NCI-H1092 treated with DMSO at 0.1 percent for 48 hours (cell line): ENCODE results near the gene OAS3.
A peak's percentile ranks its signal among the peaks of the same experiment; 100 is the strongest.
"Not testable (repeated sequence)": the region's sequence is repeated elsewhere in the genome, so short reads cannot be mapped to it uniquely, and the experiment has no call there.

Source experiments
- DNase-seq: peaks from one replicate; lab custom pipeline; 2025; lab: John Stamatoyannopoulos, UW

OAS3 gene

DNA sequence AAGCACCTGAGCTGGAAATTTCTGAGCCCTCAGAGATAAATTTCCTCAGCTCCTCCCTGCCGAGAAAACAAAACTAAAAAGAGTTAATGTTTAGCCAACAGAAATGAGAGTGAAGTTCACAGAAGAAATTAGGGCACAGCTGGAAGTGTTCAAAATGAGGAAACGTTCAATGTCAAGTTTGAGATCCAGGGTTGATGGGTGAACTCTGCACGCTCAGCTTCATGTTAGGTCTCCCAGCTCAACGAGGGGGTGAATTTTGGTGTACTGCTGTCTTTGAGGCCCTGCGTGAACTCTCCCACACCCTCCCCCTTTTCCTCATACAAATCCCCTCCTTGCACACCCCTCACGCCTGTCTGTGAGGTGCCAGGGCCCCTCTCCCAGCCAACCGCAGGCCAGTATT is 13.3 kb upstream of the OAS3 start:
- DNase-seq, result no peak

DNA sequence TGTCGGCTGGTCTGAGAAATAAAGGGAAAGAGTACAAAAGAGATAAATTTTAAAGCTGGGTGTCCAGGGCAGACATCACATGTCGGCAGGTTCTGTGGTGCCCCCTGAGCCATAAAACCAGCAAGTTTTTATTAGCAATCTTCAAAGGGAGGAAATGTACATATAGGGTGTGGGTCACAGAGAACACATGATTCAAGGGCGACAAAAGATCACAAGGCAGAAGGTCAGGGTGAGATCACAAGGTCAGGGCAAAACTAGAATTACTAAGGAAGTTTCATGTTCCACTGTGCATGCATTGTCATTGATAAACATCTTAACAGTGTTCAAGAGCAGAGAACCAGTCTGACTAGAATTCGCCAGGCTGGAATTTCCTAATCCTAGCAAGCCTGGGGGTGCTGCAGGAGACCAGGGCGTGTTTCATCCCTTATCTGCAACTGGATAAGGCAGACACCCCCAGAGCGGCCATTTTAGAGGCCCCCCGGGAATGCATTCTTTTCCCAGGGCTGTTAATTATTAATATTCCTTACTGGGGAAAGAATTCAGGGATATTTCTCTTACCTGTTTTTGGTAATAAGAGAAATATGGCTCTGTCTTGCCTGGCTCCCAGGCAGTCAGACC is 11.7 kb upstream of the OAS3 start:
- not testable (repeated sequence) for DNase-seq

DNA sequence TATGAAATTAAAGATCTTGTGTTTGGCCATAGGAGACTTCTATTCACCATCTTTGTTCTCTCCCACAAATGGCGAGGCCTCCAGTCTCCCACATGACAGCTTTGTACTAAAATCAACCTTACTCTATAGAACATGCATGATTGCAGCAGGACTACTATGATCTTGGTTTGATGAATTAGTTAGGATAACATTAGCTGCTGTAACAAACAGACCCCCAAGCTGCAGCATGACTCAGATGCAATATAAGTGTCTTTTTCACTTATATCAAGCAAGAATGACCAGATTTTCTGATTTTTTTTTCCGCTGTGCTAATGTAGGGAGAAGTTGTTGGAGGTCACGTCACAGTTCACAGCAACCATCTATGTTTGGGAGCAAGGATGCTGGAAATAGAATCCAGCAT is 10.8 kb upstream of the OAS3 start:
- DNase-seq, result no peak

DNA sequence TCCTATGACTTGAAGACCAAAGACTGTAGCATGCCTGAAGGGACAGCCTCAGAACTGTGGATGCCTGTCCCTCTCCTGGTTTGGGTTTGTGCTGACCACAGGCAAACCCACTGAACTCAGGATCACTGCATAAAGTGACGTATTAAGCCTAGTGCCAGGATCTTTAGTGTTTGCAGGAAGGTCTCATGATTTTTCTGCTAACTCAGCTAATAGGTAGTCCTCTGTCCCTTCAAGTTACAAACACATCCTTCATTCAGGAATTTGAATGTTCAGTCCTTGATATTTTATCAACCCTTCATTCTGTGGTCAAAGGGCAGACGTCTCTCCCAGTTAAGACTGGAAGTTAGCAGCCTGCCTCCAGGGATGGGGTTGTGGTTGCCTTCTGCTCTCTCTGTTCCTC is 10.3 kb upstream of the OAS3 start:
- no peak for DNase-seq

DNA sequence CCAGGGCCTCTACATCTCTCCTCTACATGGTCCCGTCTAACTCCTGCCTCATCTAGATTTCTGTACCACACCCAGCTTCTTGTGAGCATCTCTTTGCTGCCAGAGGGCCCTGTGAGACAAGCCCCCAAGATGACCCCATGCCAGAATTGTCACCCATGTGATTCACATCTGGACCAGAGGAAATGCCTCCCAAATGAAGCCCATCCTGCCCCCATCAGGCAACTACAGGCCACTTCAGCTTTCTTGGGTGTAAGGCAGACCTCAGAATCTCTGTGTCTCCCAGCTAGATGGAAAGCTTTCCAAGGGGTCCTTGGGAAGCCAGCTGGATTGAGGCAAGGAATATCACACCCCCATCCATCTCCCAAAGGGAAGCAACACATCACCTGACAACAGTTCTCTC is 9.3 kb upstream of the OAS3 start:
- no peak for DNase-seq

DNA sequence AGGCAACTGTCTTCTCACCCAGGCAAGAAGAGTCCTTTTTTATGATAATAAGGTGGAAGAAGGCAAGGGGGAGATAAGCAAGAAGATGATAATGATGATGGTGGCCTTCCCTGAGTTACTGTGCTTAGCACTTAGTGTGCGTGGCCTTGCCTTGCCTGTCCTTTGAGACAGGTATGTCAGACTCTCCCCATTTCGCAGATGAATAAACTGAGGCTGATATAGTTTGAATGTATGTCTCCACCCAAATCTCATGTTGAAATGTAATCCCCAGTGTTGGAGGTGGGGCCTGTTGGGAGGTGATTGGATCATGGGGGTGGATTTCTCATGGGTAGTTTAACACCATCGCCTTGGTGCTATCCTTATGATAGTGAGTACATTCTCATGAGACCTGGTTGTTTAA is 8.6 kb upstream of the OAS3 start:
- DNase-seq, result no peak

DNA sequence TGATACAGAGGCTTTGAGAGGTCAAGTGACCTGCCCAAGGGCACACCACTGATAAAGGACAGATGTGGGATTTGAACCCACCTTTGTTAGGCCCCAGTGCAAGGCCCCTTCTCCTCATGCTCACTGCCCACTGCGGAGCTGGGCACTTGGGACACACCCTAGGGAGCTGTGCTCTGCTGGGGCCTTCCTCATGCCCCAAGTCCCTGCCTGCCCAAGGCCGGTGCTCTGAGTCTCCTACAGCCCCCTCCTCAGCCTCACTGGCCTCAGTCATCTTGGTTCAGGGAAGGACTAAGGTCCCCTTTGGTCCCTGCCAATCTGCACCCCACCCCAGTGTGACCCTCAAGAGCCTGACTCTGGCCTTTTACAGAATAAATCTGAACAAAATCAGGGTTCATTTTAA is 7.9 kb upstream of the OAS3 start:
- DNase-seq, result no peak

DNA sequence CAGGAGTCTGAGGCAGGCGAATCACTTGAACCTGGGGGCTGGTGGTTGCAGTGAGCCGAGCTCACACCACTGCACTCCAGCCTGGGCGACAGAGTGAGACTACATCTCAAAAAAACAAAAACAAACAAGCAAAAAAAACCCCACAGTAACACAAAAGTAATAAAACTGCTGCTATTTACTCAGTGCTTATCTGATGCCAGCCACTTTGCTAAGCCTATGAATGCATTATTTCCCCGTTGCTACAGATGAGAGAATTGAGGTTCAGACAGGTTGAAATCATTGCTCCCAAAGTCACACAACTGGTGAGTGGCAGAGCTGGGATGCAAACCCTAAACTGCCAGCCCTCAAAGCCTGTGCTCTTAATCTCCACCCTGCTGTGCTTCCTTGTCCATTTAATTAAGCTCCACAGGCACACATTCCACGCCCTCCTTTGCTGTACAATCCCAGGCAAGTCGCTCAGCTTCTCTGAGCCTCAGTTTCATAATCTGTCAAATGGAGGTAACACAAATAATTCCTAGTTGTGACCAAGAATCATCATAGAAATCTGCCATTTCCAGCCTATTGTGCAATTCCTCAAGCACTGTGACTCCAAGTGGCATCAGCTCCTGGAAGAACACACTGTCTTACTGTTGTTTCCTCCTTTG is 5.7 kb upstream of the OAS3 start:
- no peak for DNase-seq

DNA sequence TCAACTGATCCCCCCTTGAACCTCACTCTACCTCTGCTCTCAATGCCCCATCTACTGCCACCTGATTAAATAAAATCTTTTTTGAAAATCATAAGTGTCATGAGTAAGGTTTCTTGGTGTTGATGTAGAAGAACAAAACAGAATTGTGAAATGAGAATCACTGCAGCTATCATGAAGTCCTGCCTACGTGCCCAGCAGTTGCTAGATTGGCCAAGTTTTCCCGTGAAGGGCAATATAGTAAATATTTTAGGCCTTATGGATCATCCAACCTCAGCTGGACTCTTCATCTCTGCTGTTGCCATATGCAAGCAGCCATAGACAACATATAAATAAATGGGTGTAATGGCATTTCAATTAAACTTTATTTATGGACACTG is 5.2 kb upstream of the OAS3 start:
- no peak for DNase-seq

DNA sequence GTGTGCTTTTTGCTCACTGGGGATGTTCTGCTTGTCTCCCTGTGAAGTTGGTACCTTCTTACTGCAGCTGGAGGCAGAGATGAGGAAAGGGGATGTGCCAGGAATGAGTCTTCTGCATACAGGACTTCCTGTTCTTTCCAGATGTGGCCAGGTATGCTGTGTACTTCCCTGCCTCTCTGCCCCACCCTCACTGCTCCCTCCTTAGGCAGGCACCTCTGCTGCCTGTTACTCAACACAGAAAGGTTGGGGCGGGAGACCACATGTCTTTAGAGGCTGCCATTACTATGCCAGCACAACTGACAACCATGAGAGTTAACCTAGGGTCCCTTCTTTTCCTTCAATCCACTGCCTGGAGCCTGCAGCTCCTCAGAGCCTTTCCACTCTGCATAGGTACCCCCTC is 2.0 kb upstream of the OAS3 start:
- no peak for DNase-seq

DNA sequence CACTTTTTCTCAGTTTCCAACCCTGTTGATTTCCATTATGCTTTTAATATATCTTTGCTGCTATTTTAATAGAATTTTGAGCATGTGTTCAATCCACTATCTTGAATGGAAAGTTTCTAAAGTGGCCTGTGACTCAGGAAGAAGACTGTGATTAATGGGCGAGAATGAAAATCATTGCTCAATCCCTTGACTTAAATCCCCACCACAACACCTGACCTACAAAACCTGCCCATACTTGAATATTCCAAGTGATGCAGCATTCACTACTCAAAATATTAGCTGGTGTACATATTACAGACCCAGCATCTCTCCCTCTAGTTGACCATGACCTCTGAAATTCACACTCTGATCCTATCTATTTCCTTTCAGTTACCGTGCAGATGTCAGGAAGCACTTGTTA is 1.3 kb upstream of the OAS3 start:
- DNase-seq, result no peak

DNA sequence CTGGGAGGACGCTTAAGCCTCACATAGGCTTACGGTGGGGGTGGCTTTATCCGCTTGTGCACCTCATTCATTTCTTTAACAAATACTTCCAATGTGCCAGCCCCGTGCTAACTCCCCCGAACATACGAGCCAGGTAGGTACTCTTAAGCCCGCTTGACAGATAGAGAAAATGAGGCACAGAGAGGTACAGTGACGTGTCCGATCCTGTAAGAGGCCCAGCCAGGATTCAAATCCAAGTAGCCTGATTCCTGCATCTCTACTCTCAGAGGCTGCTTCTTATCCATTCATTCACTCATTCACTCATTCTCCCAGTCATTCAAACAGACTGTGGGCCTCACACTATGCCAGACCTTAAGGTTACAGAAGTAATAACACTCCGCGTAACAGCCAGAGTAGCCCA is 477 bp downstream of the OAS3 start:
- DNase-seq, result peak; percentile 18

DNA sequence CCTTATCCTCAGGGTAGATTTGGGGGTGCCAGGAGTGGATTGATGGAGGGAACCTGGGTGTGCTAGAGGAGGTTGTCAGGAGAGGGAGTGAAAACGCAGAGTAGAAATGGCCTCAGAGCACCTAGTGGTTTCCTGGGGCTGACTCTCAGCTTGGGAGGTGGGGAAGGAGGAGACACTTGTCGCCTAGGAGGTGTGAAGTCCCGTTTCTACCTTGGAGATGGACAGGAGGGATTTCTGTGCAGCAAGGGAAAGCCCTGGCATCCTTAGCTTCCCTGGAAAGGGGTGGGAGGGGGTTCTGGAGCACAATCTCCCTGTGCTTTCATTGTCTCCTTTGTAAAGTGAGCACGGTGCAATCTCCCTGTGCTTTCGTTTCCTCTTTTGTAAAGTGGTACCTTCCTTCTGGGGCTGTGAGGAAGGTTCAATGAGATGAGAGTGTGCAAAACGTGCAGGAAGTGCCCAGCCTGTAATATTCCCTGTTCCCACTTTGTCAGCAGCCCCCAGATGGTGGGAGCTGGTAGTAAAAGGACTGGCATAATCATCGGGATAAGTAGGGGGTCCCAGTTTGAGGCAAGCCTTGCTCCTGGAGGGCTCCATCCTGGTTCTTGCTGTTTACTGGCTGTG is 1.6 kb downstream of the OAS3 start:
- peak; percentile 58 for DNase-seq

DNA sequence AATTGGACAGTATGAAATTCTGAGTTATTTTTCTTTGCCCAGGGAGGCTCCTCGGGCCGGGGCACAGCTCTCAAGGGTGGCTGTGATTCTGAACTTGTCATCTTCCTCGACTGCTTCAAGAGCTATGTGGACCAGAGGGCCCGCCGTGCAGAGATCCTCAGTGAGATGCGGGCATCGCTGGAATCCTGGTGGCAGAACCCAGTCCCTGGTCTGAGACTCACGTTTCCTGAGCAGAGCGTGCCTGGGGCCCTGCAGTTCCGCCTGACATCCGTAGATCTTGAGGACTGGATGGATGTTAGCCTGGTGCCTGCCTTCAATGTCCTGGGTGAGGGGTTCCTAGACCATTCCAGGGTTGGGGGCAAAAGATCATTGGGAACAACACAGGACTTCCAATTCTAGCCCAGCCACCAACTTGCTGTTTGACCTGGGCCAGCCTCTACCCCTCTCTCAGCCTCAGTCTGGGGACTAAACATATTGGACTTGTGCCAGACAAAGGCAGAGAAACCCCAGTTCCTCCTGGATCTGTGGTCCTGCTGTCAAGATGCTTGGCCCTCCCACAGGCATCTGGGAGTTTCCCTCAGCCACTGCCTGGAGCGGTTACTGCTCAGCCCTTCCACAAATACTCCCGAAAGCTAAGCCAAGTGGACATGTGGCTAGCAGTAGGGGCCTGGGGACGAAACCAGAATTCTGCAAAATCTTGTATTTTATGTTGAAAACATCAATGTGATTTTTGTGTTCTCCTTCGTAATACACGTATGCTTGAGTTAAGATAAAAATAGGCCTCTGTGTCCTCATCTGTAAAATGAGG is 3.5 kb downstream of the OAS3 start:
- DNase-seq, result no peak

DNA sequence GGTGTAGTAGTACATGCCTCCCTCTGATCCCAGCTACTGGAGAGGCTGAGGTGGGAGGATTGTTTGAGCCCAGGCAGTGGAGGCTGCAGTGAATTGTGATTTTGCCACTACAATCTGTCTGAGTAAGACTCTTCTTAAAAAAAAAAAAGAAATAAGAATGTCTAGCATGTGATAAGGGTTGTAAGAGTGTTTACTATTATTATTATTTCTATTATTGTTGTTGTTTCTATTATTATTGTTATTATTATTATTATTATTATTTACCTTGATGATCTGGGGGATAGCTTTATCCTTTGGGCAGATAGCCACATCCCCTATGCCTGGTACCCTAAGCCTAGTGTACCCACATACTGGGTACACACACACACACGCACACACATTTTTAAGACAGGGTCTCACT is 4.3 kb downstream of the OAS3 start:
- no peak for DNase-seq

DNA sequence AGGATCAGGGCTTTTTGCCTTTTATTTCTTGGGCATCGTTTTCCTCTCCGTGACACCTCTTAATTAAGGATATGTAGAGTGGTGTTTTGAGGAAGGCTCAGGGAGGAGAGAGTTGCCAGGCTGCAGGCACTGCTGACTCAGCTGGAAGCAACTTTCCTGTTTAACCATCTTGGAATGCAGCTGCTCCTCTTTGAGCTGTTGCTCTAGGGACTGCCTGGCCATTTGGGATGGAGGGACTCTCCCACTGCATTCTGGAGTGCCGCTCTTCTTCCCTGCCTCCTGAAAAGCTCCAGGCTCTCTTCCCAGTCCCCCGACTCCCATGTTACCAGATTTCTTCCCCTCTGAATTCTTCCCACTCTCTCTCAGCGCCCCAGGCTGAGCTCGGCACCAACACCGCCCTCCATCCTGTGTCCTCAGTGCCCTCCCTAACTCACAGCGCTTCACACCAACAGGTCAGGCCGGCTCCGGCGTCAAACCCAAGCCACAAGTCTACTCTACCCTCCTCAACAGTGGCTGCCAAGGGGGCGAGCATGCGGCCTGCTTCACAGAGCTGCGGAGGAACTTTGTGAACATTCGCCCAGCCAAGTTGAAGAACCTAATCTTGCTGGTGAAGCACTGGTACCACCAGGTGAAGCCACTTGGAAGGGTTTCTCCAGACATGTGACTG is 5.9 kb downstream of the OAS3 start:
- DNase-seq, result no peak

DNA sequence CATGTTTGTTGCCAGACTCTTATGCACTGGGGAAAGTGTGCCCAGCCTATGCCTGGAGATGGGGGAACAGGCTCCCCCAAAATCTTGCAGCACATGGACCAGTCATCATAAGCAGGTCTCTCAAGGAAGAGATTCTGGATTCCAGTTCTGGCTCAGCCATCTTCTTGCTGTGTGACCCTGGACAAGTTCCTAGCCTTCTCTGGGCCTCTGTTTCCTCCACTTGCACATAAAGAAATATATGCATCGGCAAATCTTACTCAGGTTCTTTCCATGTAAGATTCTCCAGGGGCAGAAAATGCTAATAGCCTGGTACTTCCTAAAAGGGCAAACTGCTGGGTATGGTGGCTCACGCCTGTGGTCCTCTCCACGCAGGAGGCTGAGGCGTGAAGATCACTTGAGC is 7.2 kb downstream of the OAS3 start:
- no peak for DNase-seq

DNA sequence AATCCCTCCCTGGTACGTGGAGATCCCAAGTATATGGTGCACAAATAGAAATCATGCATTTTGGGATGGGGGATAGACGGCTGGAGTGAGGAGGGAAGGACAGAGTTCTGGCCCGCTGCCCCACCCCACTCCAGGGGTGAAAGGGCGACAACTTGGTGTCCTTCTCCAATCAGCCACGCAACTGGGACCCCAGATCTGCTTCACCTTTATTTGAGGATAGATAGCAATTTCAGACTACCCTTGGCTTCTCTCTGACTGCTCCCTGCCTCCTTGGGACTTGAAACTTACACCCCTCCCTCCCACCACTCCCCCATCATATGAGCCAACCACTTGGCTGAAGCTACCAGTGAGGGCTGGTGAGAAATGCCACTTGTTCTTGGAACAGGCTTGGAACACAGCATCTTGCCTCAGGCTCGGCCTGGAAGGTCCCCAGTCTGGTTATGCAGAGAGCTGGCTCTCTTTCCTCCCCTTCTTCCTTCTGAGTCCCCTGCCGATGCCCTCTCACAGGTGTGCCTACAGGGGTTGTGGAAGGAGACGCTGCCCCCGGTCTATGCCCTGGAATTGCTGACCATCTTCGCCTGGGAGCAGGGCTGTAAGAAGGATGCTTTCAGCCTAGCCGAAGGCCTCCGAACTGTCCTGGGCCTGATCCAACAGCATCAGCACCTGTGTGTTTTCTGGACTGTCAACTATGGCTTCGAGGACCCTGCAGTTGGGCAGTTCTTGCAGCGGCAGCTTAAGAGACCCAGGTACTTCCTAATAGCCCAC is 8.1 kb downstream of the OAS3 start:
- no peak for DNase-seq

DNA sequence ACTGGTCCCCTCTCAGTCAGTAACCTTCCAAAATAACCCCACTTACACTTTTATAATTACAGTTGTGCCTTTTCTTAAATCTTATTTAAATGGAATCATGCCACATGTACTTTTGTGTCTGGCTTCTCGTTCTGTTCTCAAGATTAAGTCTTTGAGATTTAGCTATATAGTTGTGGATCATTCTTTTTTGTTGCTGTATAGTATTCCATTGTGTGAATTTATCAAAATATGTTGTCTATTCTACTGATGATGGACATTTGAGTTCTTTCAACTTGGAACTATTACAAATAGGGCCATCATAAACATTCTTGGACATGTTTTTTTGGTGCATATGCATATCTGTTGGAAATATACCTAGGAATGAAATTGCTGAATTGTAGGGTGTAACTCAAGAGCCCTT is 9.0 kb downstream of the OAS3 start:
- no peak for DNase-seq

DNA sequence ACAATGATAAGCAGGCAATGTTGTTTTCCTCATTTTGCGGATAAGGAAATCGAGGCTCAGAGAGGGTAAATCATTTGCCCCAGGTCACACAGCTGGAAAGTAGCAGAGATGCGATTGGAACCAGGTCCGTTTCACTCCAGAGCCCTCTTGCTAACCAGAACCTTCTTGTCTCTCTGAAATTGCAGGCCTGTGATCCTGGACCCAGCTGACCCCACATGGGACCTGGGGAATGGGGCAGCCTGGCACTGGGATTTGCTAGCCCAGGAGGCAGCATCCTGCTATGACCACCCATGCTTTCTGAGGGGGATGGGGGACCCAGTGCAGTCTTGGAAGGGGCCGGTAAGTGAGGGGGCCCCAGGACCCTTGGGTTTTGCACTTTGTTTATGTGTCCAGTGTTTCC is 9.5 kb downstream of the OAS3 start:
- DNase-seq, result no peak

DNA sequence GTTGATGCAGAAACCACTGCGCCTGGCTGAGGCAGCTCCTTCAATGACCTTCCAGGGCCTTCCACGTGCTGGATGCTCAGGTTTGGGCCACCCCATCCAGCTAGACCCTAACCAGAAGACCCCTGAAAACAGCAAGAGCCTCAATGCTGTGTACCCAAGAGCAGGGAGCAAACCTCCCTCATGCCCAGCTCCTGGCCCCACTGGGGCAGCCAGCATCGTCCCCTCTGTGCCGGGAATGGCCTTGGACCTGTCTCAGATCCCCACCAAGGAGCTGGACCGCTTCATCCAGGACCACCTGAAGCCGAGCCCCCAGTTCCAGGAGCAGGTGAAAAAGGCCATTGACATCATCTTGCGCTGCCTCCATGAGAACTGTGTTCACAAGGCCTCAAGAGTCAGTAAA is 10.5 kb downstream of the OAS3 start:
- no peak for DNase-seq

DNA sequence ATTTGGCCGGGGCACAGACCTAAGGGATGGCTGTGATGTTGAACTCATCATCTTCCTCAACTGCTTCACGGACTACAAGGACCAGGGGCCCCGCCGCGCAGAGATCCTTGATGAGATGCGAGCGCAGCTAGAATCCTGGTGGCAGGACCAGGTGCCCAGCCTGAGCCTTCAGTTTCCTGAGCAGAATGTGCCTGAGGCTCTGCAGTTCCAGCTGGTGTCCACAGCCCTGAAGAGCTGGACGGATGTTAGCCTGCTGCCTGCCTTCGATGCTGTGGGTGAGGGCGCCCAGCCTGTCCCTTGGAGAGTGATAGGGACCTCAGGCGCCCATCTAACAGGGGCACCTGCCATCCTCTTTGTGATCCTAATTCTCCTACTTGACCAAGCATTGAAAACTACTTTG is 12.4 kb downstream of the OAS3 start:
- no peak for DNase-seq
